ENCODE results near the gene SYVN1.
"Not testable (repeated sequence)": the region's sequence is repeated elsewhere in the genome, so short reads cannot be mapped to it uniquely, and the experiment has no call there.

Gene SYVN1

DNA sequence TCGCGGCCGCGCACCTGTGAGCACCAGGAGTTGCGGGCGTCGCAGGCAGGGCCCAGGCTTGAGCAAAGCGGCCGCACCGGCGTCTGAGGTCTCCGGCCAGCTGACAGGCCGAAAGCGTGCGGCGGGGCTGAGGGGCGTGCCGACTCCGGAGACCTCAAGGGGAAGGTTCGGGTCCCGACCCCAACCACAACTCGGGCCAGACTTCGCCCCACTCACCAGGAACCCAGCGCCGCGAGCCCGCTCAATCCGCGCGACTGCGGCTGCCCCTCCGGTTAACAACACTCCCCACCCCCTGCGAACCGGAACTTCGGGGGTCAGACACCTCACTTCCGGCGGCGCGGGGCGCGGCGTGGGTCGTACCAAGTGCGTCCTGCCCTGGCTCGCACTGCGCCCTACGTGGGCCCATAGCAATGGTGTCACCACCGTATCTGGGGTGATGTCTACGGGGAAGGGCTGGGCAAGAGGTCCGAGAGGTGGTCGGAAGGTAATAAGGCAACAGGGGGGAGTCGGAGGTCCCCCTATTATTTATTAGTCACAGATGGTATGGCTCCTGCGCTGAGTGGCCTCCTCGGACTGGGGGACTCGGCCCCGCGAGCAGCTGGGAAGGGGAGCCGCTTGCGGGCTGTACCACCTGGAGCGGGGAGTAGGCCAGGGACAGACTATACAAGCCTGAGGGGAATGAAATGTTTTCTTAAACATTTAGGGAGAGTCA, at the start of gene SYVN1:
SYVN1 (minus strand) TSS at position 280 of the 712 bp plus-strand sequence. CDS start 918 bp downstream, outside the sequence.
- peak; percentile 70 for DNase-seq (ENCODE audit: low read depth)

DNA sequence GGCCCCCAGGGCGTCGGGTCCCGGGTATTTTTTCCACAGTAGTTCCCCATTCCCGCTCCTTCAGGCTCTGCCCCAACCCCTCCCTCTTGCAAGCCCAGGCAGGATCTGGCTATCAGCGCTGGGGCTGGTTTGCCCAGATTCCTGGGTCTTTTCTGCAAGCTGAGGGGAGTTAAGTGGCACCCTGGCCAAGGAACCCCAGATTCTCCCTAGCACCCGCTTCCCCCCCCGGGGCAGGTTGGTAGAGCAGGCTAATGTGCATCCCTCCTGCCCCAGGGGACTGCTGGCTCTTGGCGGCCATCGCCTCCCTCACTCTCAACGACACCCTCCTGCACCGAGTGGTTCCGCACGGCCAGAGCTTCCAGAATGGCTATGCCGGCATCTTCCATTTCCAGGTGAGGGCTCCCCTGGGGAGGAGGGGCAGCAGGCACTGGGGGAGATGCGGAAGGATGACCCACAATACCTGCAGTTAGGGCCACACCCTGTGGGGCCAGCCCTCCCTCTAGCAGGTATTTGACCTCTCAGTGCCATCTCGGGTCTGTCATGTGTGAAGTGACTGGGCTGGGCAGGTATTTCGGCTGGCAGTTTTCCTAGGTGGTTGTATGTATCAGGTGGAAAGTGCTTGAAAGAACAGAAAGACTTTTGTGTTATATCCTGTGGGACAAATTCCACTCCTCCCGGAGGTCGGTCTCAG, 49.0 kb upstream of the SYVN1 start:
- no peak for DNase-seq (ENCODE audit: low read depth)

DNA sequence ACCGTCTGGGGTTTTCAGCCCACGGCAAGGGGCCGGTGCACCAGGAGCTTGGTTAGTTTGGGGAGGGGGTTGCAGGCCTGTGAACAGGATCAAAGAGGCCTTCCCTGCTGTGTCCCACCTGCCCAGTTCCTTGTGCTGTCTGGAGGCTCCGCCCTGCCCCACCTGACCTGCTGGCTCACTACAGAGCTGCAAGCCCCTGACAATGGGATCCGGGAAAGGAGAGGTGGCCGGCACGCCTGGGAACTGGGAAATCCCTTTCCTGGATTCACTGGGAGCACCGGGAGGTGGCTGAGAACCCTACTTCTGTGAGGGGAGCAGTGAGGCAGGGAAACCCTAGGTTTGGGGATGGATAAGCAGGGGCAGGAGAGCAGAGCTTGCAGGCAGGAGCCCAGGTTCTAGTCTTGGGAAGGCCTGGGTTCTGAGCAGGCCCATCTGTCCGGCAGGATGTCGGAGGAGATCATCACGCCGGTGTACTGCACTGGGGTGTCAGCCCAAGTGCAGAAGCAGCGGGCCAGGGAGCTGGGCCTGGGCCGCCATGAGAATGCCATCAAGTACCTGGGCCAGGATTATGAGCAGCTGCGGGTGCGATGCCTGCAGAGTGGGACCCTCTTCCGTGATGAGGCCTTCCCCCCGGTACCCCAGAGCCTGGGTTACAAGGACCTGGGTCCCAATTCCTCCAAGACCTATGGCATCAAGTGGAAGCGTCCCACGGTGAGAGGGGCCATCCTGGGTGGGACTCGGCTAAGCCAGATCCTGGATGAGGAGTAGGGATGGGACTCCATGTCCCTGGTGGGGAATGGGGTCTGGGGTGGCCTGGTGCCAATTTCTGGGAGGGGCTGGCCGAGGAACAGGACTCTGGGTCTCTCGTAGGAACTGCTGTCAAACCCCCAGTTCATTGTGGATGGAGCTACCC, 48.2 kb upstream of the SYVN1 start:
- no peak for DNase-seq (ENCODE audit: low read depth)

DNA sequence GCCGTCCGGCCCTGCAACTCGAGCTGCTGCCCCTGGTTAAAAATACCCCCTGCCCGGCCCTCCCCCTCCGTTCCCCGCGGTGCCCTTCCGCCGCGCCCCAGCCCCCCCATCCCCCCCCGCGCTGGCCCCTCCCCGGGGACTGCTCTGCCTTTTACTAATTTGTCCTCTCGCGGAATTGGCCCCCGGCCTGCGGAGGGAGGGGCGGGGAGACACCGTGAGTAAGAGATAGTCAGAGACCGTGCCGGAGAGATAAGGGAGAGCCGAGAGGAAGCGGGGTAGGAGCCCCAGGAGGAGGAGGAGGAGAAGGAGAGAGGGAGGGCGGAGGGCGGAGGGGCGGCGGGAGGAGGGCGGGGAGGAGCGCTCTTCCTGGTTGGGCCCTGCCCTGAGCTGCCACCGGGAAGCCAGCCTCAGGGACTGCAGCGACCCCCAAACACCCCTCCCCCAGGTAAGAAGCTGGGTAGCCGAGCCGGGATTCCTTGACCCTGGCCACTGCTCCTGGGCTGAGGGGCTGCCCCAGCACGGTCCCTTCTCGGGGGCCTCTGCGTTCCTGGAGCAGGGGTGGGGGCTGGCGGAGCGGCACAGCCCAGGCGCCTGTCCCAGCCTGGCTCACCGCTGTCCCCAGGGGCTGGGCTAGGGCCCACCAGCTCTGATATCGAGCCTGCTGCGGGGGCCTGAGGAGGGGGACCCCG, 47.4 kb upstream of the SYVN1 start, which contains the start of gene CAPN1:
CAPN1 (plus strand) TSS at position 360 of the 689 bp plus-strand sequence. CDS start 774 bp downstream, outside the sequence.
- peak; percentile 67 for DNase-seq (ENCODE audit: low read depth)

- DNase-seq (ENCODE audit: low read depth): no peak
These were observed 46.7 kb upstream of the SYVN1 start for GRCh38 chr11:65180877-65181568.

DNA sequence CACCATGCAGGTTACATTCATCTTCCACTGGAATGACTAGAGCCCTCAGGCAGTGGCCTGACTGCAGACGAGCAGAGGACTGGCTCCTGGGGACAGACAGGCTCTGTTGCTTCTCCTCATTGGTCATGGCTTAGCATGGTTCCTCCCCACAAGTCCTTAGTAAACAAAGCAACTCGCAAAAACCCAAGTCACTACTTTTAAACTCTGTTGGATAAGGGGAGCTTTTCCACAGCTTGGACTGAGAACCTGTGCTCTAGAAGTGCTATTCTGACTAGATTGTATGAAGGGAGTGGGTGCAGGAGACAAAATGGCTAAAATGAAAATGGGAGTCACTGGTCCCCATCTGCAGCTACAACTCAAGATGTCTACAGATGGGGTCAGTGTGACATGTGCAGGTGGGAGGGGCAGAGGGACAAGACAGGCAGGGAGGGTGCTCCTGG, 40.3 kb upstream of the SYVN1 start:
- DNase-seq (ENCODE audit: low read depth): not testable (repeated sequence)

DNA sequence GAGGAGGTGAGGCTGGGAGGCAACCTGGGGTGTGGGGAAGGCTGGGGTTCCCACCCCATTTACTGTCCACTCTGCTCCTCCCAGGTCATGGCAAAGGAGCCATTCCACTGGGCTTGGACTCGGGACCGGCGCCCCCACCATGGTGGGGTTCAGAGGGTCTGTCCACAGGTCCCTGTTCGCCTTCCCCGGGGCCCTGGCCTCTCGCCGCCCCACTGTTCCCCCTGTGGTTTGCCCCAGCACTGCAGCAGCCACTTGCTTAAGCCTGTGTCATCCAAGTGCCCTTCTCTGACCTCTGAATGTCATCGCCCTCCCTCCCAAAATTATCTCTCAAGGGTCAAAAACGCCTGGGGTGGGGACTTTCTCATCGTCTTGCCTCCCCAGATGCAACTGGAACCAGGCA, 38.3 kb upstream of the SYVN1 start:
- DNase-seq (ENCODE audit: low read depth): no peak

DNA sequence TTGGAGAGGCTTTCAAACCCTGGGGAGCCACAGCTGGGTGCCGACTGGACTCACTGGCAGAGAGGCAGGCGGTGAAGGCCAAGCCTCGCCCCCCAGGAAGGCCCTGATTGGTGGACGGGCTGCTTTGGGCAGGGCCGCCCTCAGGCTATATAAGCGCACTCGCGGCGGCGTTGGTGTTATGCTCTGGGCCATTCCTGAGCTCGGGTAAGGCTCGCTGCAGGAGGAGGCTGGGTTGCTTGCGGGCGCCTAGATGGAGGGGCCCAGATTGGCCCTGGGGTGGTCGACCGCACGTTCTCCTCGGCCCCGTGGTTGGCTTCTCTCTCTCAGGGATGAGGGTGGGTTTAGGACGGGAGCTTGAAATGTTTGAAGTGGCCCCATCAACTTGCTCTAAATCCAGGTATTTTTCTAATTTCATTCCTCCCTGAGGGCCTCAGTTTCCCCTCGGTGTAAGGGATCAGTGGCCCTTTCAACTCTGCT, 35.8 kb upstream of the SYVN1 start, which contains the start of gene SPDYC:
SPDYC (plus strand) TSS at position 176 of the 477 bp plus-strand sequence. CDS start 1,125 bp downstream, outside the sequence.
- no peak for DNase-seq (ENCODE audit: low read depth)

GRCh38 chr11:65169164-65169641, 34.9 kb upstream of the SYVN1 start:
- no peak for DNase-seq (ENCODE audit: low read depth)

DNA sequence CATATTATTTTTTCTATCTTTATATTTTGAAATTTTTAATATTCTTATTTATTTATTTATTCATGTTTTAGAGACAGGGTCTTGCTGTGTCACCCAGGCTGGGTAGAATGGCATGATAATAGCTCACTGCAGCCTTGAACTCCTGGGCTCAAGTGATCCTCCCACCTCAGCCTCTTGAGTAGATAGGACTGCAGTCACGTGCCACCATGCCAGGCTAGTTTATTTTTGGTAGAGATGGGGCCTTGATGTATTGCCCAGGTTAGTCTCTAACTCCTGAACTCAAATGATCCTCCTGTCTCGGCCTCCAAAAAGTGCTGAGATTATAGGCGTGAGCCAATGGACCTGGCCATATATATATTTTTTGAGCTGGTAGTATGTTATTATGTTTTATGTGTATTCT, 33.3 kb upstream of the SYVN1 start:
- DNase-seq (ENCODE audit: low read depth): no peak

DNA sequence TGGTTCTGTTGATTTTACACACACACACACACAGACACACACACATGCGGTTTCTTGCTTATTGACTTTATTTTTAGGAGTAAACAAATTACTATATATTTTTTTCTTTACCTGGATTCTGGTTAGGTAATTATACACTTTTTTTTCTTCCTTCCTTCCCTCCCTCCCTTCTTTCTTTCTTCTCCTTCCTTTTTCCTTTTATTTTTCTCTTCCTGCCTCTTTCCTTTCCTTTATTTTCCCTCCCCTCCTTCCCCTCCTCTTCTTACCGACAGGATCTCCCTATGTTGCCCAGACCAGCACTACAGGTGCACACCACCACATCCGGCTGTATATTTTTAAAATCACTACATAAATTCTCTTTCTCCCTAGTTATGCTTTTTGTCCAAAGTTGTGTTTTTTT, 32.6 kb upstream of the SYVN1 start:
- DNase-seq (ENCODE audit: low read depth): no peak

DNA sequence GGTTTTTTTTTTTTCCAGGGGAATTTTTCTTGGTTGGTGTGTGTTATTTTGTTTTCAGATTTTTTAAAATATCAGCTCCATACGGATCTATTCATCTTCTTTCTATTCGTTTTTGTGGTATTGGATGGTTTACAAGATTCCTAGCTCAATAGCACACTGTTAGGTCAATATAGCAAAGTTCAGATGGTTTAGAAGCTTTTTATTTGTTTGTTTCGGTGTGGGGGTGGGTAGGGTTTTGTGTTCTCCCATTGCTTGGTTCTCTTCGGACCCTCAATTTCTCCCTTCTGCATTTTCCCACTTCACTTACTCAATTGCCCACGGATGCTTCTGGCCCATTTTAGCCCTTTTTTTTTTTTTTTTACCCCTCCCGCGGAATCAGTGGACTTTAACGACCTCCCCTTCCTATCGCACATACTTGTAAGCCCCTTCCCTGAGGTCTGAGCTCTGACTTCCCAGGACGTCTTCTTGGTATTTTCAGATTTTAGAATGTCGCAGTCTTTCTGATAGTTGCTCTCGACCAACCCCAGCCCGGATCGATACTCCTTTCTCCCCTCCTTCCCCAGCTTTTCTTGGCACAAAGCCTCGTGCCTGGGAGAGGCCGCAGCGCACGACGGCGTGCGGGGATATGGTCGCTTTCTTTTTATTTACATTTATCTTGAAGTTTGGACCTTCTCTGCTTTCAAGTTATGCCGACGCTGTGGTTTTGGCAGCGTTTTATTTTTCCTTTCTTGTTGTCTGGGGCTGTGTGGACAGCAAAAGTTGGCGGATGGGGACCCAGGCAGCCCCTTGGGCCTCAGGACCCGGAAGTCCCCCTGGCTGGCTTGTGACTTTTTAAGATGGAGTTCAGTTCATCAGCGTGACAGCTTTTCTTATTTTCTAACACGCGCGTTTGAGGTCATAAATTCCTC, 31.3 kb upstream of the SYVN1 start:
- no peak for DNase-seq (ENCODE audit: low read depth)

GRCh38 chr11:65163684-65164083, 29.4 kb upstream of the SYVN1 start:
- no peak for DNase-seq (ENCODE audit: low read depth)

- DNase-seq (ENCODE audit: low read depth): no peak
These were observed 26.3 kb upstream of the SYVN1 start for GRCh38 chr11:65160643-65161042.

GRCh38 chr11:65159012-65159411, 24.7 kb upstream of the SYVN1 start:
- DNase-seq (ENCODE audit: low read depth): no peak

GRCh38 chr11:65157336-65157735, 23.0 kb upstream of the SYVN1 start:
- no peak for DNase-seq (ENCODE audit: low read depth)

DNA sequence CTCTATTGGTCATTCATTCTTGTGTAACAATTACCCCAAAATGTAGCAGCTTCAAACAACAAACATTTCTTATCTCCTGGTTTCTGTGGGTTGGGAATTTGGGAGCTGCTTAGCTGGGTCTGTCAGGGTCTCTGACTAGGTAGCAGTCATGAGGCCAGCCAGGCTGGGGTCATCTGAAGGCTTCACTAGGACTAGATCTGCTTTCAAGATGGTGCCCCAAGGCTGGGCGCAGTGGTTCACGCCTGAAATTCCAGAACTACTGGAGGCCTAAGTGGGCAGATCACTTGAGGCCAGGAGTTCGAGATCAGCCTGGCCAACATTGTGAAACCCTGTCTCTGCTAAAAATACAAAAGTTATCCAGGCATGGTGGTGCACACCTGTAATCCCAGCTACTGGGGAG, 22.6 kb upstream of the SYVN1 start:
- DNase-seq (ENCODE audit: low read depth): no peak

DNA sequence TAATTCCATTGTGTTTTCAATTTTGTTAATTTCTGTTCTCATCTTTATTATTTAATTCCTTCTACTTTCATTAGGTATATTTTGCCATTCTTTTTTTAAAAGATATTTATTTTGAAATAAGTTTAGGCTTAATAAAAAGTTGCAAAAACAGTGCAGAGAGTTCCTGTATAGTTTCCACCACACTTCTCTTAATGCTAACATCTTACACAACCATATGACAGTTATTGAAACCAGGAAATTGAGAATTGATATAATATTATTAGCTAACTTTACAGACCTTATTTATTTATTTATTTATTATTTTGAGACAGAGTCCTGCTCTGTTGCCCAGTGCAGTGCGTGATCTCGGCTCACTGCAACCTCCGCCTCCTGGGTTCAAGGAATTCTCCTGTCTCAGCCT, 21.9 kb upstream of the SYVN1 start:
- no peak for DNase-seq (ENCODE audit: low read depth)

DNA sequence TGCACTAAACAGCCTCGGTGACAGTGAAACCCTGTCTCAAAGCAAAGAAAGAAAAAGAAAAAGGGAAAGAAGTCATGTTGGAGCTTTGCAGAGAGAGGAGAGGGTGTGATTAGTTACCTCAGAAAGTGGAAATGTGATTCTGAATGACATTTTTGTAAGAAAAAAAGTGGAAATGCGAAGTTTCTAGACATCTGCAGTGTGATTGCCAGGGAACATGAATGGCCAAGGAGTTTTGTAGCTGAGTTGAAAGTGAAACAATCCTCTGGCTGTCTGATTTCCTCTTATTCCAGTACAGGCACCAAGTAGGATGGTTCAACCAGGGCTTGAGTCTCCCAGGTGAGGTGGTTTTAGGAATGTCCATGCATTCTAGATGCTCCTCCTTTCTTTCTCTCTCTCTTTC, 17.8 kb upstream of the SYVN1 start:
- DNase-seq (ENCODE audit: low read depth): no peak
